Immature natural killer cell (primary cell): ENCODE data around the gene CREB3L1. TPM values are rescaled to one million over a fixed set of nuclear protein-coding genes. Genes with fewer than 3 reads are reported as not detected.
A peak's percentile ranks its signal among the peaks of the same experiment; 100 is the strongest.

Experiments
- DNase-seq, 3 donors: peaks; one replicate each; pipeline ENCODE4 v3.0.0; 2022; ENCODE audit warnings: mixed read lengths in 1 of 3
- H3K27ac Mint-ChIP-seq, 6 donors: one replicate each; pipeline ENCODE4 v1.8.0; 2020; ENCODE audit warnings: mixed read lengths in 6 of 6, mild to moderate bottlenecking in 5 of 6, inconsistent platforms in 4 of 6, moderate library complexity in 3 of 6
- H3K27me3 Mint-ChIP-seq, 3 donors: one replicate each; pipeline ENCODE4 v1.8.0; 2020 to 2021; ENCODE audit warnings: low read depth in 3 of 3, mild to moderate bottlenecking in 3 of 3, mixed read lengths in 3 of 3, moderate library complexity in 3 of 3, inconsistent platforms in 1 of 3
- H3K36me3 Mint-ChIP-seq, 3 donors: one replicate each; pipeline ENCODE4 v1.8.0; 2020; ENCODE audit warnings: mixed read lengths in 3 of 3, inconsistent platforms in 2 of 3, mild to moderate bottlenecking in 2 of 3
- H3K4me1 Mint-ChIP-seq, 2 donors: one replicate each; pipeline ENCODE4 v1.8.0; 2020; ENCODE audit warnings: inconsistent platforms in 2 of 2, mild to moderate bottlenecking in 2 of 2, mixed read lengths in 2 of 2, moderate library complexity in 1 of 2
- H3K4me3 Mint-ChIP-seq, 5 donors: one replicate each; pipeline ENCODE4 v1.8.0; 2020; ENCODE audit warnings: mild to moderate bottlenecking in 5 of 5, mixed read lengths in 5 of 5, inconsistent platforms in 3 of 5, moderate library complexity in 3 of 5
- H3K9me3 Mint-ChIP-seq, 6 donors: one replicate each; pipeline ENCODE4 v1.8.0; 2020; ENCODE audit warnings: mild to moderate bottlenecking in 6 of 6, mixed read lengths in 6 of 6, inconsistent platforms in 4 of 6, moderate library complexity in 3 of 6
- polyA plus RNA-seq, 3 donors: library from polyadenylated mRNA; unstranded; fragments of 300-500 nt; fragmentation: Illumina TruSeq; gene quantifications; one replicate each; pipeline ENCODE4 v1.2.3, GENCODE V29; 2021

CREB3L1 gene
- polyA plus RNA-seq, 3 donors from 2014 or later: not detected

- Mint-ChIP-seq H3K27me3 (peaks cover 7 to 38% (median 30%) of the 10 kb centered on the region in 3 donors), H3K4me1 (peaks cover 17 to 20% of the 10 kb centered on the region in 2 donors), H3K27ac (no peak overlapping the region), H3K4me3 (no peak overlapping the region), H3K9me3 (no peaks in the 10 kb centered on the region), H3K36me3 (peaks cover 0 to 4% (median 0%) of the 10 kb centered on the region in 3 donors)
- DNase-seq: no peak
Measured at GRCh38 chr11:46335890-46336562, 58.6 kb downstream of the CREB3L1 start.

GRCh38 chr11:46336563-46337180 lies 59.2 kb downstream of the CREB3L1 start:
- Mint-ChIP-seq H3K36me3 (peaks cover 0 to 1% (median 0%) of the 10 kb centered on the region in 3 donors), H3K9me3 (no peaks in the 10 kb centered on the region), H3K27me3 (peaks cover 7 to 32% (median 30%) of the 10 kb centered on the region in 3 donors), H3K4me3 (peak overlapping the region in 1 of 5 donors; percentile 6), H3K27ac (no peak overlapping the region), H3K4me1 (peaks cover 11 to 14% of the 10 kb centered on the region in 2 donors)
- DNase-seq: no peak

GRCh38 chr11:46337626-46338345 lies 60.3 kb downstream of the CREB3L1 start:
- Mint-ChIP-seq H3K9me3 (no peaks in the 10 kb centered on the region), H3K36me3 (no peaks in the 10 kb centered on the region), H3K4me3 (no peak overlapping the region), H3K4me1 (peaks cover 5 to 8% of the 10 kb centered on the region in 2 donors), H3K27me3 (peaks cover 5 to 27% (median 23%) of the 10 kb centered on the region in 3 donors), H3K27ac (no peak overlapping the region)
- no peak for DNase-seq

GRCh38 chr11:46338636-46338987 lies 61.1 kb downstream of the CREB3L1 start:
- Mint-ChIP-seq H3K9me3 (no peaks in the 10 kb centered on the region), H3K27ac (no peak overlapping the region), H3K36me3 (no peaks in the 10 kb centered on the region), H3K4me1 (peaks cover 1 to 5% of the 10 kb centered on the region in 2 donors), H3K27me3 (peaks cover 5 to 22% (median 21%) of the 10 kb centered on the region in 3 donors), H3K4me3 (no peak overlapping the region)
- no peak for DNase-seq

- Mint-ChIP-seq H3K27me3 (peaks cover 5 to 21% (median 18%) of the 10 kb centered on the region in 3 donors), H3K4me3 (no peak overlapping the region), H3K27ac (no peak overlapping the region), H3K9me3 (no peaks in the 10 kb centered on the region), H3K36me3 (no peaks in the 10 kb centered on the region), H3K4me1 (peaks cover 0 to 3% of the 10 kb centered on the region in 2 donors)
- no peak for DNase-seq
Measured at GRCh38 chr11:46338988-46339666, 61.7 kb downstream of the CREB3L1 start.

- H3K36me3 Mint-ChIP-seq: no peaks in the 10 kb centered on the region
- no peaks in the 10 kb centered on the region for H3K9me3 Mint-ChIP-seq
- H3K4me1 Mint-ChIP-seq: peaks cover 4 to 5% of the 10 kb centered on the region in 2 donors
- no peak overlapping the region for H3K4me3 Mint-ChIP-seq
- H3K27ac Mint-ChIP-seq: no peak overlapping the region
- H3K27me3 Mint-ChIP-seq: peaks cover 5 to 17% (median 15%) of the 10 kb centered on the region in 3 donors
- DNase-seq: no peak
Measured at GRCh38 chr11:46339816-46340215, 62.4 kb downstream of the CREB3L1 start.

- H3K36me3 Mint-ChIP-seq: no peaks in the 10 kb centered on the region
- no peak for DNase-seq
- H3K27me3 Mint-ChIP-seq: peaks cover 9 to 21% (median 18%) of the 10 kb centered on the region in 3 donors
- H3K9me3 Mint-ChIP-seq: no peaks in the 10 kb centered on the region
- H3K4me3 Mint-ChIP-seq: no peak overlapping the region
- H3K27ac Mint-ChIP-seq: no peak overlapping the region
- H3K4me1 Mint-ChIP-seq: peaks cover 20 to 22% of the 10 kb centered on the region in 2 donors
Measured at GRCh38 chr11:46341454-46341853, 64.0 kb downstream of the CREB3L1 start.

- Mint-ChIP-seq H3K27me3 (peaks cover 10 to 22% (median 21%) of the 10 kb centered on the region in 3 donors), H3K4me1 (peaks cover 25 to 27% of the 10 kb centered on the region in 2 donors), H3K4me3 (no peak overlapping the region), H3K36me3 (no peaks in the 10 kb centered on the region), H3K27ac (no peak overlapping the region), H3K9me3 (no peaks in the 10 kb centered on the region)
- DNase-seq: no peak
Measured at GRCh38 chr11:46342239-46342638, 64.8 kb downstream of the CREB3L1 start.

- Mint-ChIP-seq H3K9me3 (no peaks in the 10 kb centered on the region), H3K4me1 (peaks cover 25 to 28% of the 10 kb centered on the region in 2 donors), H3K4me3 (no peak overlapping the region), H3K36me3 (no peaks in the 10 kb centered on the region), H3K27ac (no peak overlapping the region), H3K27me3 (peaks cover 10 to 26% (median 20%) of the 10 kb centered on the region in 3 donors)
- no peak for DNase-seq
Measured at GRCh38 chr11:46343520-46343919, 66.1 kb downstream of the CREB3L1 start.

- peaks cover 40 to 45% of the 10 kb centered on the region in 2 donors for H3K4me1 Mint-ChIP-seq
- H3K27me3 Mint-ChIP-seq: peaks cover 15 to 30% (median 21%) of the 10 kb centered on the region in 3 donors
- H3K36me3 Mint-ChIP-seq: peaks cover 0 to 10% (median 0%) of the 10 kb centered on the region in 3 donors
- H3K27ac Mint-ChIP-seq: peak overlapping the region in 4 of 6 donors; percentile 42 to 82 (median 78)
- peak overlapping the region; percentile 83 to 88 (median 84) for H3K4me3 Mint-ChIP-seq
- H3K9me3 Mint-ChIP-seq: no peaks in the 10 kb centered on the region
- no peak for DNase-seq
Measured at GRCh38 chr11:46345131-46345597, 67.7 kb downstream of the CREB3L1 start.

GRCh38 chr11:46345881-46346484 lies 68.5 kb downstream of the CREB3L1 start:
- peaks cover 15 to 30% (median 21%) of the 10 kb centered on the region in 3 donors for H3K27me3 Mint-ChIP-seq
- H3K36me3 Mint-ChIP-seq: peaks cover 0 to 10% (median 0%) of the 10 kb centered on the region in 3 donors
- peak overlapping the region; percentile 5 to 90 (median 78) for H3K27ac Mint-ChIP-seq
- peaks cover 48 to 53% of the 10 kb centered on the region in 2 donors for H3K4me1 Mint-ChIP-seq
- H3K4me3 Mint-ChIP-seq: peak overlapping the region; percentile 83 to 88 (median 84)
- DNase-seq: peak; percentile 64 to 66 (median 66)
- no peaks in the 10 kb centered on the region for H3K9me3 Mint-ChIP-seq

- peak within 1 kb of the TSS; percentile 95 to 99 (median 97) for H3K4me3 Mint-ChIP-seq
- peak; percentile 96 to 97 (median 96) for DNase-seq
- H3K36me3 Mint-ChIP-seq: peaks cover 0 to 10% (median 0%) of the 10 kb centered on the region in 3 donors
- peaks cover 15 to 32% (median 24%) of the 10 kb centered on the region in 3 donors for H3K27me3 Mint-ChIP-seq
- peaks cover 59 to 64% of the 10 kb centered on the region in 2 donors for H3K4me1 Mint-ChIP-seq
- H3K27ac Mint-ChIP-seq: peak within 1 kb of the TSS; percentile 91 to 98 (median 96)
- H3K9me3 Mint-ChIP-seq: no peaks in the 10 kb centered on the region
Measured at GRCh38 chr11:46346886-46347636, 69.6 kb downstream of the CREB3L1 start, which contains the start of gene DGKZ. Gene DGKZ (plus strand): TSS chr11:46347463. CDS start chr11:46347660, 197 bp downstream.
